ENCODE data around the gene ALOX5. TPM values are rescaled to one million over a fixed set of nuclear protein-coding genes. Genes with fewer than 3 reads are reported as not detected.

Gene ALOX5
- total RNA-seq, 1 experiment from 2014 or later = 0.11 TPM

DNA sequence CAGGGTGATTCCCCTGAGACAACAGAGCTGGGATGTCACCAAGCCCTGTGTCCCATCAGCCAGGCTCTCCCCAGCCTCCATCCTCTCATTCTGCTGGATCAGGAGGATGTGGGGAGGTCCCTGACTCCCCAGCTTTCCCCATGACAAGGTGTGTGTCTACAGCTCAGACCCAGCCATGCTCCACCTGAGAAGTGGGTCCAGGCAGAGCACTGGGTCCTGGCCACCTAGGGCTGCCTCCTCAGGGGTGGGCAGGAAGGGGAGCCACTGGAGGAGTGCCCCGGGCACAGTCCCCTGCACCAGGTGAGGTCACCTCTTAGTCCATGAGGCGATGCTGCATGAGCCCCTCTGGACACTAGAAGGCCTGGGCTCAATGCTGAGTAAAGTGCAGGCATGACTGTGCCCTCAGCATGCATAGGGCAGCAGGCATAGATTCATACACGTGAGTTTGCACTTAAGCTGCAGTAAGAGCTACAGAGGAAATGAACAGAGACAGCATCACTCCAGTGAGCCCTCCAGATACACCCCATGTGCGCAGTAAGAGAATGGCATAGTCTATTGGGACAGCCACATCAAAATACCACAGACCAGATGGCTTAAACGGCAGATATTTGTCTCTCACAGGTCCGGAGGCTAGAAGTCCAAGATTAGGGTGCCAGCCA, 48.3 kb downstream of the ALOX5 start:
- CTCF ChIA-PET = no interaction called here
- BruUV-seq (replicated peaks) = no TSS peak

DNA sequence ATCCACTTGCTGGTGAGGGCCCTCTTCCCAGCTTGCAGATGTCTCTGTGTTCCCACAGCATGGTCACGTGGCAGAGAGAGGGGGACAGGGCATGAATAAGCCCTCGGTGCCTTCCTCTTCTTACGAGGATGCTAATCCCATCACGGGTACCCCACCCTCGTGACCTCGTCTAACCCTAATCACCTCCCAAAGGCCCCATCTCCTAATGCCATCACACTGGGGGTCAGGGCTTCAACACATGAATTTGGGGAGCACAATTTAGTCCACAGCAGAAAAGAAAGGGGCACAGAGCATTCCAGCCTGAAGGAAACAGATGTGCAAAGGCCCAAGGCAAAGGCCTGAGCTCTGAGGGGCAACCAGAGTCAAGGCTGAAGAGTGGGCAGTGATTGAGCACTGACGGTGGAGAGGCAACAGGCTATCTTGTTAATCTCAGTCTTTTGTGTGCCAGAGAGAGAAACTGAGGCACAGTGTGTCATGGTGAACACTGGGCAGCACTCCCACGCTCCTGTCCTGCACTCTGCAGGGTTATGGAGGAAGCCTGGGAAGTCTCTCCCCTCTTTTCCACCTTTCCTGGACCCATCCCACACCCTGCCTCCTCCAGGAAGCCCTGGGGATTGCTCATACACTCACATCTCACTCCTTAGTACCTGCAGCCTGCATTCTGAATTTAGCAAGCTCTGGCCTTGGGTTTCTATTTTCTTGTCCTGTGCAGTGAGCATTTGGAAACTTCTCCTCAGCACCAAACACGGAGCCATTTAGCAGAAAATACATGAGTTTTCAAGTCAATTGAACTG, 49.0 kb downstream of the ALOX5 start:
- no TSS peak for BruUV-seq (replicated peaks)

More for the DNA sequence above, 48.3 kb downstream of the ALOX5 start:
- Histone ChIP-seq H3K79me2 (ENCODE audit: low read length) (no peaks in the 10 kb centered on the region), H3K27me3 (ENCODE audit: low read length) (no peaks in the 10 kb centered on the region), H3K4me3 (ENCODE audit: low read length) (no peak overlapping the region), H3K36me3 (ENCODE audit: low read depth, low read length) (no peaks in the 10 kb centered on the region), H3K9ac (ENCODE audit: low read length) (no peak overlapping the region), H4K20me1 (ENCODE audit: low read length) (no peaks in the 10 kb centered on the region), H3K4me2 (ENCODE audit: low read length) (no peak overlapping the region), H3K9me3 (ENCODE audit: low read length) (no peaks in the 10 kb centered on the region), H3F3A (ENCODE audit: low read length, unreplicated experiment) (no peaks in the 10 kb centered on the region), H2AFZ (ENCODE audit: low read length) (no peak overlapping the region), H3K27ac (ENCODE audit: low read length) (no peak overlapping the region), H3K9me2 (replicated peaks; ENCODE audit: low read length) (no peaks in the 10 kb centered on the region), H3K4me1 (ENCODE audit: insufficient read depth, low read length) (peaks cover 18% of the 10 kb centered on the region)
- DNase-seq = no peak
- intact Hi-C loops (cut with micrococcal nuclease) = no loop called here
- TF ChIP-seq EZH2 (IDR thresholded peaks at IDR 0.05; ENCODE audit: low read length, unreplicated experiment) = no peak
- no peak for TF ChIP-seq EZH2phosphoT487 (IDR thresholded peaks at IDR 0.05; ENCODE audit: borderline replicate concordance, low read length)
- TF ChIP-seq, protein P1, sequence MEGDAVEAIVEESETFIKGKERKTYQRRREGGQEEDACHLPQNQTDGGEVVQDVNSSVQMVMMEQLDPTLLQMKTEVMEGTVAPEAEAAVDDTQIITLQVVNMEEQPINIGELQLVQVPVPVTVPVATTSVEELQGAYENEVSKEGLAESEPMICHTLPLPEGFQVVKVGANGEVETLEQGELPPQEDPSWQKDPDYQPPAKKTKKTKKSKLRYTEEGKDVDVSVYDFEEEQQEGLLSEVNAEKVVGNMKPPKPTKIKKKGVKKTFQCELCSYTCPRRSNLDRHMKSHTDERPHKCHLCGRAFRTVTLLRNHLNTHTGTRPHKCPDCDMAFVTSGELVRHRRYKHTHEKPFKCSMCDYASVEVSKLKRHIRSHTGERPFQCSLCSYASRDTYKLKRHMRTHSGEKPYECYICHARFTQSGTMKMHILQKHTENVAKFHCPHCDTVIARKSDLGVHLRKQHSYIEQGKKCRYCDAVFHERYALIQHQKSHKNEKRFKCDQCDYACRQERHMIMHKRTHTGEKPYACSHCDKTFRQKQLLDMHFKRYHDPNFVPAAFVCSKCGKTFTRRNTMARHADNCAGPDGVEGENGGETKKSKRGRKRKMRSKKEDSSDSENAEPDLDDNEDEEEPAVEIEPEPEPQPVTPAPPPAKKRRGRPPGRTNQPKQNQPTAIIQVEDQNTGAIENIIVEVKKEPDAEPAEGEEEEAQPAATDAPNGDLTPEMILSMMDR (conservative IDR thresholded peaks at IDR 0.05; ENCODE audit: low read depth, low read length) = no peak
- ATAC-seq = no peak
- POLR2A ChIA-PET (ENCODE audit: unreplicated experiment) = no interaction called here

More for the DNA sequence above, 49.0 kb downstream of the ALOX5 start:
- Histone ChIP-seq H2AFZ (ENCODE audit: low read length) (no peak overlapping the region), H3K79me2 (ENCODE audit: low read length) (no peaks in the 10 kb centered on the region), H3K9ac (ENCODE audit: low read length) (no peak overlapping the region), H3K27me3 (ENCODE audit: low read length) (no peaks in the 10 kb centered on the region), H3K4me2 (ENCODE audit: low read length) (no peak overlapping the region), H3K27ac (ENCODE audit: low read length) (no peak overlapping the region), H3K9me3 (ENCODE audit: low read length) (no peaks in the 10 kb centered on the region), H3K4me3 (ENCODE audit: low read length) (no peak overlapping the region), H3F3A (ENCODE audit: low read length, unreplicated experiment) (no peaks in the 10 kb centered on the region), H3K9me2 (replicated peaks; ENCODE audit: low read length) (no peaks in the 10 kb centered on the region), H3K36me3 (ENCODE audit: low read depth, low read length) (no peaks in the 10 kb centered on the region), H4K20me1 (ENCODE audit: low read length) (no peaks in the 10 kb centered on the region), H3K4me1 (ENCODE audit: insufficient read depth, low read length) (peaks cover 18% of the 10 kb centered on the region)
- ChIA-PET POLR2A (ENCODE audit: unreplicated experiment) (no interaction called here), CTCF (no interaction called here)
- intact Hi-C loops (cut with micrococcal nuclease) = no loop called here
- DNase-seq (no peak), ATAC-seq (no peak)
- TF ChIP-seq EZH2 (IDR thresholded peaks at IDR 0.05; ENCODE audit: low read length, unreplicated experiment) = no peak
- TF ChIP-seq EZH2phosphoT487 (IDR thresholded peaks at IDR 0.05; ENCODE audit: borderline replicate concordance, low read length) = no peak
- TF ChIP-seq, protein P1 (conservative IDR thresholded peaks at IDR 0.05; ENCODE audit: low read depth, low read length) = no peak
